Frontal cortex (tissue), 4 donors: ENCODE measurements around the gene FAM210B. TPM values are rescaled to one million over a fixed set of nuclear protein-coding genes. Genes with fewer than 3 reads are reported as not detected.
A peak's percentile ranks its signal among the peaks of the same experiment; 100 is the strongest.
"Not testable (repeated sequence)": the region's sequence is repeated elsewhere in the genome, so short reads cannot be mapped to it uniquely, and the experiment has no call there.

Experiments
- DNase-seq, 2 donors: peaks; one replicate each; pipeline ENCODE4 v3.0.0; 2012; ENCODE audit warnings: low spot score in 2 of 2
- FAIRE-seq: peaks from 2 replicates; lab custom pipeline; 2012; peaks lifted over from hg19 to GRCh38; lab: Jason Lieb, UNC
- total RNA-seq: library from RNA; depleted of rRNA; stranded (reverse); fragments of >200 nt; gene quantifications from one replicate; pipeline ENCODE4 v1.2.3, GENCODE V29; 2014
- donor health status: control.
- donor health status: control.
- donor health status: control.

Gene FAM210B
- total RNA-seq, 1 donor from 2014 or later, result 15.5 TPM

DNA sequence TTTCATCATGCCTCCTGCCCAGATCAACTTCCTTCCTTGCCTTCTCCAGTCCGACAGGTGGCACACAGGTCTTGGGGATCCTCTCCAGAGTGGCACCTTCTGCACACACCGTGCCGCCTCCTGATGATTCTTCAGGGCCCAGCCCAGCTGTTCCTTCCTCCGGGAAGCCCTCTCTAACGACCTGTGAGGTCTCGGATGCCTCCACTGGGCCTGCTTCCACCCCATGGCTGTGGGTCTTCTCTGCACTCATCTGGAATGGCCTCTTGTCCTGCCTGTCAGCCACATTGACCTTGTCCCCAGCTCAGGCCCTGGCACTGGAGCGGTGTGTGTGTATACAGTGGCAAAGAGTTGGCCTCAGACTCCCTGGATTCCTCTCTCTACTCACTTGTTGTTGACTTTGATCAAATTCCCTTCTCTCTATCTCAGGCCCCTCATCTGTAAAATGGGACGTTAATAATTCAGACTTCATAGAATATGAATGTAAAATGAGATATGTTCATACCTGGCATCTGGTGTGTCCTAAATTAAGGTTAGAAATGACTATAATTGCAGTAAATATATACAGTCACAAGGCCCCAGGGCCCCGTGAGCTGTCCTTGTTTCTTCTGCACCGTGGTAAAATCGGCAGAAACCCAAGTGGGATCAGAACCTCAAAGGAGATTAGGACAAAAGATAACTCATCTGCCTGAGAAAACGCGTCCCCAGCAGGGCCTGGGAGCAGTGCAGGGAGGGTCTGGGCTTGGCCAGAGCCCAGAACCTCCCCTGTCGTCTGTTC is 1.5 kb downstream of the FAM210B start:
- DNase-seq, result no peak
- no peak for FAIRE-seq

DNA sequence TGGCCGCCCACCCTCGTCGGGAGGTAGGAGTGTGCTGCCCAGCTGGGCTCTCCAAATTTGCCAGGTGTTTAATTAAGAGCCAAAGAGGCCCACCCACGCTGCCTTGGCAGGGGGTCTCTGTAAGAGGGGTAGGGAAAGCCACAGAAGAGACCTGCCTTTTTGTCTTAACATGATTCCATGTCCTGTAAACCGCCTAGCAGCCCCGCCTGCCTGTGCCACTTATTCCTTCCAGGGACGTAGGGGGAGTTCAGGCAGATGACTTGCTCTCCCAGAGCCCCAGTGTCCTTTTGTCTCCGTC is 2.1 kb downstream of the FAM210B start:
- FAIRE-seq (no peak), DNase-seq (no peak)

DNA sequence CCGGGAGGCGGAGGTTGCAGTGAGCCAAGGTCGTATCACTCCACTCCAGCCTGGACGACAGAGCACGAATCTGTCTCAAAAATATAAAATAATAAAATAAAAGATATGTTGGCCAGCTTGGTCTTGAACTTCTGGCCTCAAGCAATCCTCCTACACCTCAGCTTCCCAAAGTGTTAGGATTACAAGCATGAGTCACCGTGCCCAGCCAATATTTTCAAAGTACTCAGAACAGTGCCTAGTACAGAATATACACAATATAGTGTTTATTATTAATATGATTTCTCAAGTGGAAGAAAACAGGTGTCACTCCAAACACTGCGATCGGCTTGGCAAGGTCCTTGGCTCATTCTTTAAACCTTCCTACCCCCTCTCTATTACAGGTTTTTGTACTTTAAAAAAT is 3.1 kb downstream of the FAM210B start:
- FAIRE-seq, result no peak
- DNase-seq, result no peak

DNA sequence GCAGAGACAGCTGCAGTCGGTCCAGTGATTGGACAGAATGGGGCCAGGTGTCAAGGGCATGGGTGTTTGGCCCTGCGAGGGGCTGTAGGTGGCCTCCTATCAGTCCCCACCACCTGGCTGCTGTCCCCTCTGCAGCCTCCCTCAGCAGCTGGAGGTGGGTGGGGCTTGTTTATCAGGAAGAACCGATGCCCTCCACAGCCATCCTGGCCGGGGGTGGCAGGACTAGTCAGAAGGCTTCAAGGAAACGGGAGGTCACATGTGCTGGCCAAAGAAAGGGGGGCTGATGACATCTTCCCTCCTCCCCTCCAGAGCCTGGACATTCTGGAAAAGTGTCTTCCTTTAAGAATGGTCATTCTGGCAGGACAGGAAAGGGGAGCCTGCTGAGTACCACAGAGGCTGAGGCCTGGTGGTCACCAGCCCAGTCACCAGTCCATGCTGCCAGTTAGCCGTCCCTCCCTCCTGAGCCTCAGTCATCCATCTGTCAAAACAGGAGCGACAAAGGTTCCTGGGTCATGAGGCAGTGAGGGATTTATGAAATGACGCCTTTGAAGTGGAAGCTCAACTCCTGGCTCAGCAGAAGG is 4.1 kb downstream of the FAM210B start:
- no peak for DNase-seq
- FAIRE-seq, result no peak

DNA sequence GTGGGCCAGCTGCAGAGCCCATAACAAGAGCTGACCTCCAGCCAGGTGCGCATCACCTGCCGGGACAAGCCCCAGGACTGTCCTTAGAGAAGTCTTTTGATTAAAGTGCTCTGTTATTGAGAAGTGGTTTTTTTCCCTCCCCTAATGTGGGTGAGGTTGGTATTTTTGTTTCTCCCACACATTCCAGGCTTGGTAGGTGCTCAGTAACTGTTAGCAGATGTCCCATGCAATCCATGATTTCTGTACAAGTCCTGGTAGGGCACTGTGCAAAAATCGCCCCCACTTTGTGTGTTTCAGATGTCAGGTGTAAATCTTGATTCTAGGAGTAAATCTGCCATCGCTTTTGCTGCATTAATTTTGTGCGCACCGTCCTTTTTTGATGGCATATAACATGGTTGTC is 4.7 kb downstream of the FAM210B start:
- DNase-seq (no peak), FAIRE-seq (no peak)

DNA sequence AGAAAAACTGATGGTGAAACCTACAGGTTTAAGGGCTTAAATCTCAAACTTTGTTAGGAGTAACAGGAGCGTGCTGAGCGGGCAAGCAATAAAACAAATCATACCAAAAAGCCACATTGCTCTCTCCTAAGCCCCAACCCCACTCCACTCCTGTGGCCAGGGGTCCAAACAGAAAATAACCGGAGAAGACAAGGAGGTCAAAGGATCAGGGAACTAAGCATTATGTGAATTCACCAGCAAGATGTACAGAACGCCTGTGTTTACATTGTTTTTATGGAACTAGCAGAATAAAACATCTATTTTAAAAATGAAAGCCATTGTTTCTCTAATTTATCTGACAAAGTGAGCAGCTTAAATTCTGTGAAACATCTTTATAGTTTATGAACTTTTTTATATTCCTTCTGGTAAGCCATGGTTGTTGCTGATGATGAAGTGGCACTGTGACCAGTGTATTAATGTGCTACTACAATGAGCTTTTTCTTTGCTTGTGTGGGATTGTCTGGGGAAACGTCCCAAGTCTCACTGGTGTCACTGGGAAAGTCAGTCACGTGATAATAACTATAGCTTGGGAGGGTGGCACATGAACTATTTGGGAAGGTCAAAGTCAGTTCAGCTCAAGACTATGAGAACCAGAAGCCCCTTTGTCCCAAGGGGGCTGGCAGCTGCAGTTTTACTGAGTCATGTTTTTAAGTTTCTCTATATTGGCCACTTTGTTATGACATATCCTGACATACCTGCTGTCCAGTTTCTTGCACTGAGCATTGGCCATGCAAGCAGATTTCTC is 9.8 kb downstream of the FAM210B start:
- no peak for FAIRE-seq
- DNase-seq, result peak in 1 of 2 donors; percentile 34

DNA sequence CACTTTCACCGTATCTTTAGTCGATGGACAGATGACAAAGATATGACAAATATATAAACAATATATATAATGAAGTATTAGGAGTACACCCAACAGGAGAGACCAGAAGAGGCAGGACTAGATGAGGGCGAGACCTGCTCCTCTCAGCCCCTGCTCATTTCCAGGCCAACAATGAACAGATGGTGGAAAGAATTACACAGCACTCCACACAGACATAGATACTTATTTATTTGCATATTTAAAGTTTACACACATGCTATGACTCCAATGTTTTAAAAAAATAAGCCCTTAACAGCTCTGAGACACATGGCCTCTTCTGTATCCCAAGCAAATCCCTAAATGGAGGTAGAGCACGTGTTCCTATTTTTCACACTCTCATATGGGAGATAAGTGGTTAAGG is 10.4 kb downstream of the FAM210B start:
- DNase-seq (no peak), FAIRE-seq (no peak)

DNA sequence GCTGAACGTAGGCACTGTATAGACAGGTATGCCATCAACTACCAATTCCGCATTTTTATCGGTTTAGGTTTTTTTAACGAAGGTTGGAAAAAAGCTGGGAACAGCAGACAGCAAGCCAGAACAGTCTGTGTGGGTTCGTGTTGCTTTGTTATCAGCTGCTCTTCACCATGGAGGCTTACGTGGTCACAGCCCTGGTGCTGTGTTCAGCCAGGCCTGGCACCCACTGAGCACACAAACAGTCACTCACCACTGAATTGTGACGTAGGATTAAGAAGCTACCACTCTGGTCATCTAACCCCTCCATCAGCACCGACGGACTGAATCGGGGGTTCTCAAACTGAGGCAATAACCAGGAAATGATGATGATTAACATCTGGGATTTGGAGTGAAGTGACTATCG is 13.2 kb downstream of the FAM210B start:
- no peak for DNase-seq
- no peak for FAIRE-seq

DNA sequence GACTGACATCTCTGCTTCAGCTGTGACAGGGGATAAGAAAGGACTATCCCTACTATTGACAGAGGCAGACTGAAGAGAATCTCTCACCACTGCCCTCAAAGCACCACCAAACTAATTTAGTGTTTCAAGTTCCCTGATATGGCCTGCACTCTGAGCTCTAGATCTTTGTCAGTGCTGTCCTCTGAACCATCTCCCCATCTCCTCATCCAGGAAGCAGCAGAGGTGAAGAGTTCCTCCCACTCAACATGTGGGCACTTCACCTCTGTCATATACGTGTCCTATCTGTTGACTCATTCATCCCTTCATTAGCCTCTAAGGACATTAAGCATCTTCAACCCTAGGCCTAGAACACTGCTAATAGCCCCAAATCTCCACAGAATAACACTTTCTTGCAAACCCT is 14.1 kb downstream of the FAM210B start:
- DNase-seq (no peak), FAIRE-seq (no peak)

DNA sequence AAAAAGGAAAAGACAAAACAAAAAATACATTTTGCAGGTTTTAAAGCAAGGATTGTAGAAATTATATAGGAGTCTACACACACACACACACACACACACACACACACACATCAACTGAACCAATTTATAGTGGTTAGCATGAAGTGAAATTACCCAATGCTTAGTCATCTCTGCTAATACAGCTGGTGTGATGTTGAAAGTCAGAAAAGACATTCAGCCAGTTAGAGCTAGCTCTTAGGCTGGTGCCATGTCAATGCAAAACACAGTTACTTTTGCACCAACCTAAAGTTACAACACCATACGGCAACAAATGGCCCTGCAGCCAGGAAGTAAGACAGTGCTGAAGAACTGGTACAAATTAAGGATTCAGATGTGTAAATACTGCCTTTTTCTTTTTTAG is 15.2 kb downstream of the FAM210B start:
- DNase-seq (no peak), FAIRE-seq (no peak)

DNA sequence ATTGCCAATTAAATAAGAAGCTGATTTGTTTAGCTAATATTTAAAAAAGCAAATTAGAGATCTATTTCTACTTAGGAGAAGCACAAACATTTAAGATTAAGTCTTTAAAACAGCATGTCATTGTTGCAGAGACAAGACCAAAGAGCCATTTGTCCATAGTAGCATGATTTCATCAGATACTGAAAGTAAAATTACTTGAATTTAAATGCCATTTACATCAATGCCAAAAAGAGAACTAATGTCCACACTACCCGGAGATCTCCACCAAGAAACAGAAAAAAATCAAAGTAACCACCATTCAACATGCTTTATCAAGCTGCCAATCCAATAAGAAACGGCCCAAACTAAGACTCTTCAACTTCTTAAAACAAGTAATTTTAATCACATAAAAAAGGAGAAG is 17.6 kb downstream of the FAM210B start:
- FAIRE-seq, result no peak

DNA sequence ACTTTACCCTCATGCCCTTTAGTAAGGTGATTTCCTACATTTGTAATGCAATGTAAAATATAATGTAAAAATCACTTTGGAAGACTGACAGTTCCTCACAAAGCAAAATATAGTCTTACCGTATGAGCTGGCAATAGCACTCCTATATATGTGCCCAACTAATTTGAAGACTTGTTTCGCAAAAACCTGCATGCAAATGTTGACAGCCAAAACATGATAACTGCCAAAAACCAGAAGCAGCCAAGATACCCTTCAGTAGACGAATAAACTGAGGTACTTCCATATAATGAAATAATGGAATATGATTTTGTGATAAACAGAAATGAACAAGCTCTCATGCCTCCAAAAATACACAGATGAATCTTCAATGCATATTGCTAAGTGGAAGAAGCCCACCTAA is 19.6 kb downstream of the FAM210B start:
- FAIRE-seq (no peak), DNase-seq (no peak)

More for the DNA sequence above, 17.6 kb downstream of the FAM210B start:
- DNase-seq, result no peak

DNA sequence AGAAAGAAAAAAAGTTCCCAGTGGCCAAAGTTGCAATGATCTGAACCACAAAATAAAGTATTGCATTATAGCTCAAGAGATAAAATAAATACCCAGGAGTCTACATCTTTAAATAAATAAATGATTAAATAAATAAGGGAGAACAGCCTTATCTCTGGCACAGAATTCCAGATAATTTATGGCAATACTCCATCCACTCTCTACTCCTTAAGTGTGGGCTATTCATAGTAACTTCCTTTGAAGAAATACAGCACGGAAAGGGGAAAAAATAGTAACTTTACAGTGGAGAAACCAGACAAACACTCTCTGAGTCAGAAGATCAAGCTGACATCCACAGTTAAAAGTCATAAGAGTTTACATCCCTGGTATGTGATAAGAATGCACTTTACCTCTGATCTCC is 21.6 kb downstream of the FAM210B start:
- DNase-seq, result no peak
- FAIRE-seq, result no peak

DNA sequence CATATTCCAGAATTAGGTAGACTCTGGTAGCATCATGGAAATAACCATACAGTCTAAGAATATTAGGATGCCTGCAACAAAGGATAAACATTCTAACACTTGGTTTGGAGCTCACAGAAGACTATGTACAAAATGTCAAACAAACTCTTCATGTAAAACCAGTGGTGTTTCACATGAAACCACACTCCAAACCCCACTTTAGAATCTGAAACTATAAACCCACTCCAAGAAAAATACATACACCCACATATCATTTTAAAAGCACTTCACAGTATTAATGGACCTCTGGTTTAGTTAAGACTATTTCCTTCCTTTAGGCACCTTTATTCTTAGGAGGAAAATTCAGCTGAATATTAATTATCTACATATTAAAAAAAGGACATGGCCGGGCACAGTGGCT is 22.7 kb downstream of the FAM210B start:
- FAIRE-seq, result no peak
- no peak for DNase-seq

DNA sequence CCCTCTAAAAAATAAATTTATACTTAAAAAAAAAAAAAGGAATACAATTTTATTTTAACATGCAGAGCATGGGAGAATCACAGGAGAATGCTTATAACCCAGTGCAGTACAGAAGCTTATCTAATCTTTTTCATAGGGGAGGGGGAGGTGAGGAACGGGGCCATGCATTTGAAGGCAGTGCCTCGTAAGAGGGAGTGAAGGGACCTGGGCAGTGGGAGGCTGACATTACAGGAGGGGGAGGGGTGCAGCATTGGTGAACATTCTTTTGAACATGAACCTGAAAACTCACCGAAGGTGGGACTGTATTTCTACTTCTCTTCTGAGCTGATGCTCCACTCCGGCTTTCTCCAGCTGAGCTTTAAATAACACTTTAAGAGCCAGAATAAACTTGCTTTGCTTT is 23.9 kb downstream of the FAM210B start:
- DNase-seq, result no peak
- FAIRE-seq, result no peak

DNA sequence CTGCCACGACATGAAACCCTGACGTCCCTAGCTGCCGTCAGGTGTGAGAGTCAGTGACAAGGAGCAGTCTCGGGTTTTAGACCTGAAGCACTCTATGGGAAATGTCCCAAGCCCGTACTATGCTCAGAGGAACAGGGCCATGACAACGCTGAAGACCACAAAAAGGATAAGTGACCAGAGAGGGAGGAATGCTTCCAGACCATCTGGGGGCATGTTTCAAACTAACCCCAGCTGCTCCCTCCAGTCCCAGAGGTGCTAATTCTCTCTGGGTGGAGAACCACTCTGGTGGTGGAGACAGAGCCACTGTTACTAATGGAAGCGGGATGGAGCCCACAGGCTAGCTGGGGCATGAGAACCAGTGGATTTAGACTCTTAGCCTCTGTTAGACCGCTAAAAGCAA is 24.6 kb downstream of the FAM210B start:
- FAIRE-seq (no peak), DNase-seq (no peak)

DNA sequence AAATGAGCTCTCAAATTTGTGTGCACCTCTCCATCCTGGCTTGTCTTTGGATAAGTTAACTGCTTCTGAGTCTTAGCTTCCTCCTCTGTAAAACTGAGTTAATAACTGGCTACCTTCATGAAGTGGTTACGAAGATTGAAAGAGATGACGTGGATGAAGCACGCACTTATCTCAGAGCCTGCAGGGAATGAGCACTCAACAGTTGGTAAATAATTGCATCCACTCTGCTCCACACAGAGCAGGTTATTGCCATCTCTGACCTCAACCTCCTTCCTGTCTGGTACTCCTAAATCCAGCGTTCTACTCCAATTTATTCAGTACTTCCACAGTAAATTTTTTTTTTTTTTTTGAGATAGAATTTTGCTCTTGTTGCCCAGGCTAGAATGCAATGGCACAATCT is 26.4 kb downstream of the FAM210B start:
- FAIRE-seq, result no peak
- no peak for DNase-seq

DNA sequence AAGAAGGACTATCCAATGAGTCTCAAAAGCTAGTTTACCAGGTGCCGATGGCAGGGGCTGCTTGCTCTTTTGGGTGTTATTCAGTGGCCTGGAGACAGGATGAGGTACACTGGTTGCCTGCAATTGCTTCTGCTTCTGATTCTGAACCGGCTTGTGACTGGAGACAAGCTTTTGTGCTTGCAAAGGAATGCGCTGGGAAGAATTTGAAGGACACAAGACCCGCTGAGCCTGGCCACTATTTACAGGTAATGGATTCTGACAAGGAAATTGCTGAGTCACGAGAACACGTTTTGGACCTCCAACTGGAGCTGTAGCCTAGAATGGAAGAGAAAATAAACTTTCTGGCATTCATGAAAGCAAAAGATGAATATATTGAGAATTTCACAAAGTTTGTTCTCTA is 27.4 kb downstream of the FAM210B start:
- FAIRE-seq (no peak), DNase-seq (no peak)

DNA sequence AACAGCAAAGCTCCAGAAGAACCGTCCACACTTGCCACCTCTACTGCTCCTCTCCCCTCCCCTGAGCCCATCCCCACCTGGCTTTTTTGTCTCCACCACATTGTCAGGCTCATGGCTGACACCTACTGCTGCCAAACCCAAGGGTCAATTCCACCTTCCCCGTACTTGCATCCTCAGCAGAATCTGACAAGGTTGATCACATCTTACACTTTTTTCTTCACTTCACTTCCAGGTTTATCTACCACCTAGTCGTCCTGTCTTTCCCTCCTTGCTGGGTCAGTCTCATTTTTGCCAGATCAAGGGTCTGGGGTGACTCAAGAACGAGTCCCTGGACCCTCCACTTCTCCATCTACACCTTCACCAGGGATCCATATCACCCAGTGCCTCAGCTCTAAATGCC is 30.1 kb downstream of the FAM210B start:
- no peak for DNase-seq
- no peak for FAIRE-seq

DNA sequence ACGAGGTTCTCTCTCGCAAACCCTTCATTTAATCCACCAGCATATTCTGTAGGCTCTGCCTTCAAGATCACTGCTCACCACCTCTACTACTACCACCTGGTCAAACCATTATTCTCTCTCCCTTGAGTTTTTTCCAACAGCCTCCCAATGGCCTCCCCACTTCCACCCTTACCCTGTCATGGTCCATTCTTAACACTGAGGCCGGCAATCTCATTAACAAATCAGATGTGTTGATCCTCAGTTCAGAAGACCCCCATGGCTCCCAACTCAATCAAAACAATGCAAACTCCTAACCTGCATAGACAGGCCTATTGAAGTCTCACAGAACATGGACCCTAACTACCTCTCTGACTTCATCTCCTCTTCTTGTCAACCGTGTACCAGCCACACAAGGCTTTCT is 31.0 kb downstream of the FAM210B start:
- DNase-seq (no peak), FAIRE-seq (no peak)

DNA sequence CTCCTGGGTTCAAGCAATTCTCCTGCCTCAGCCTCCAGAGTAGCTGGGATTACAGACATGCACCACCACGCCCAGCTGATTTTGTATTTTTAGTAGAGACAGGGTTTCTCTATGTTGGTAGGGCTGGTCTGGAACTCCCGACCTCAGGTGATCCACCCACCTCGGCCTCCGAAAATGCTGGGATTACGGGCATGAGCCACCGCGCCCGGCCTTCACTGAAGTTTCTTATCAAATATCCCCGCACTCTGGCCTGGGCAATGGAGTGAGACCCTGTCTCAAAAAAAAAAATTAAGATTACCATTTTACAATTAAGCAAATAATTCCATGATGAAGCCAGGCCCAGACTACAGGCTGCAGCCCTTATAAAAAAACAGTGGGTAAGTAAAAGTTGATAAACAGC is 31.6 kb downstream of the FAM210B start:
- FAIRE-seq, DNase-seq: not testable (repeated sequence)
